GM12892 (cell line): ENCODE data around the gene SLMAP.
"Not testable (repeated sequence)": the region's sequence is repeated elsewhere in the genome, so short reads cannot be mapped to it uniquely, and the experiment has no call there.

Experiments used
- DNase-seq: peaks from one replicate; pipeline ENCODE4 v3.0.0; 2011; ENCODE audit not compliant: insufficient read length
- FAIRE-seq: peaks from 2 replicates; lab custom pipeline; 2011; peaks lifted over from hg19 to GRCh38; lab: Jason Lieb, UNC
- POLR2A ChIP-seq: IDR thresholded peaks from 2 replicates; pipeline ENCODE4 v1.6.1; 2011; ENCODE audit warnings: low read depth, low read length, control low read depth
- POLR2AphosphoS5 ChIP-seq: IDR thresholded peaks from 2 replicates; pipeline ENCODE4 v1.6.1; 2011; ENCODE audit warnings: low read depth, low read length, control low read depth
- TAF1 ChIP-seq: IDR thresholded peaks from 2 replicates; pipeline ENCODE4 v1.6.1; 2011; ENCODE audit warnings: low read depth, mild to moderate bottlenecking, control low read depth, low read length, borderline replicate concordance

The SLMAP gene

GRCh38 chr3:57876632-57877031 is 120.5 kb downstream of the SLMAP start:
- DNase-seq: no peak
- no peak for FAIRE-seq
- TF ChIP-seq POLR2A (no peak), TAF1 (no peak)

- DNase-seq (no peak), FAIRE-seq (no peak)
- TF ChIP-seq POLR2AphosphoS5: no peak
Observed at GRCh38 chr3:57877116-57877515, 121.0 kb downstream of the SLMAP start.

DNA sequence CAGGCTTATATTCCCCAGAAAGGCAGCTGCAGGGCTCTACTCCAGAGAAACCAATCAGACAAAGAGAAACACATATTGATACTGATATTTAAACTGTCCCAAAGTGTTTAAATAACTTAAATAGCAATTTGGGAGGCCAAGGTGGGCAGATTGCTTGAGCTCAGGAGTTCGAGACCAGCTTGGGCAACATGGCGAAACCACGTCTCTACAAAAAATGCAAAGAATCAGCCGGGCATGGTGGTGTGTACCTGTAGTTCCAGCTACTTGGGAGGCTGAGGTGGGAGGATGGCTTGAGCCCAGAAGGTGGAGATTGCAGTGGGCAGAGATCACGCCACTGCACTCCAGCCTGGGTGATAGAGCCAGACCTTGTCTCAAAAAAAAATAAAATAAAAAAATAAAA is 128.3 kb downstream of the SLMAP start:
- not testable (repeated sequence) for FAIRE-seq, DNase-seq

DNA sequence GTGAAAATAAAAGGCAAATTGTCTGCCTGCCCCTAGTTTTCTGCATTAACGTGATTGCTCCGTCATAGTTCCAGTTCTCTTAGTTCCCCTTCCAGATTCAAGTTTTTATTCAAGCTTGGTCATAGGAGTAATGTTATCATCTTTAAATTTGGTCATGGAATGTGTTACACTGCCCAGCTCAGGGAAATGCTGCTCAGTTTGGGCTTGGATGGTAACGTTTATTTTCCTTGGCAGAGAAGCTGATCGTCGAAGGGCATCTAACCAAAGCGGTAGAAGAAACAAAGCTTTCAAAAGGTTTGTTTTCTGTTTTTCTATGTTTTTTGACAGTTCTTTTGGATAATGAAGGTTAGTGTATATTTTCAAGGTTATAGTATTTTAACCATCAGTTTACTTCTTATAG is 133.7 kb downstream of the SLMAP start:
- no peak for DNase-seq
- TF ChIP-seq POLR2AphosphoS5 (no peak), POLR2A (no peak), TAF1 (no peak)
- no peak for FAIRE-seq

- FAIRE-seq: no peak
Observed at GRCh38 chr3:57890874-57891273, 134.8 kb downstream of the SLMAP start.

GRCh38 chr3:57892423-57892822 is 136.3 kb downstream of the SLMAP start:
- TF ChIP-seq TAF1: no peak
- no peak for TF ChIP-seq POLR2A
- no peak for TF ChIP-seq POLR2AphosphoS5
- FAIRE-seq: peak; percentile 64
- no peak for DNase-seq

More at GRCh38 chr3:57890874-57891273, 134.8 kb downstream of the SLMAP start:
- DNase-seq: no peak
- no peak for TF ChIP-seq POLR2A
- TF ChIP-seq POLR2AphosphoS5: no peak
- no peak for TF ChIP-seq TAF1

GRCh38 chr3:57893156-57893555 is 137.0 kb downstream of the SLMAP start:
- TF ChIP-seq POLR2AphosphoS5 (no peak), TAF1 (no peak), POLR2A (no peak)
- no peak for DNase-seq
- FAIRE-seq: no peak

- TF ChIP-seq TAF1: no peak
- TF ChIP-seq POLR2A: no peak
- no peak for TF ChIP-seq POLR2AphosphoS5
- no peak for FAIRE-seq
- DNase-seq: no peak
Observed at GRCh38 chr3:57893668-57894067, 137.6 kb downstream of the SLMAP start.

GRCh38 chr3:57896031-57896430 is 139.9 kb downstream of the SLMAP start:
- TF ChIP-seq POLR2A: no peak
- TF ChIP-seq POLR2AphosphoS5: no peak
- no peak for TF ChIP-seq TAF1
- FAIRE-seq (no peak), DNase-seq (no peak)

DNA sequence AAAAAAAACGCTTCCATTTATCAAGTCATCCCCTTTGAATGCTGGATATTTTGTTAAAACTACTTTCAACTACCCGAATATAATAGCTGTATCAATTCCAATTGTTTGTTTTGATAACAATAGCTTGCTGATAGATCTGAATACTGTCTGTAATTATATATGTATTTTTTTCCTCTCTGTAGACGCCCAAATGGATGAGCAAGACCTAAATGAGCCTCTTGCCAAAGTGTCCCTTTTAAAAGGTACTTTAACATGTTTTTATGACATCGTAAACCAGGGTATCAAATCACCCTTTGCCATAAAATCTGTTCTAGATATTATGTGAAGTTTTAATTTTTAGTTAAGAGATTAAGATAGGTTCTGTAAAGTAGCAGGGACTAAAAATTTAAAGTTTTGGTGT is 140.6 kb downstream of the SLMAP start:
- DNase-seq (no peak), FAIRE-seq (no peak)

DNA sequence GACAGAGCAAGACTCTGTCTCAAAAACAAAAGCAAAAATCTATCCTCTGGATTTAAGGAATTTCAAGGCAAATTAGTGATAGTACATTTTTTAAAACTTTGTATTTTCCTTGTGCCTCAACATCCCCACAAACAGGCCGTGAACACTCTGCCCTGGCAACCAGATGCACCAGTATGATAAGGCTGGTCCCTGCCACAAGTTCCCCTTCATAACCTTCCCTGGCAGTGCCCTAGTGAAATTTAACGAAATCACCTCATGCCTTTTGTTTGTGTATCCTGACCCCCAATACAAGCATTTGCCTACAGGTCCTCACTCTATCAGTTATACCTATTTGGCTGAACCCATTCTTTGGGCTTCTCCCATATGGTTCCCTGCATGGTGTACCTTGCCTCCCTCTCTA is 144.7 kb downstream of the SLMAP start:
- FAIRE-seq: no peak

More for the DNA sequence above, 140.6 kb downstream of the SLMAP start:
- no peak for TF ChIP-seq TAF1
- no peak for TF ChIP-seq POLR2A
- no peak for TF ChIP-seq POLR2AphosphoS5

GRCh38 chr3:57903124-57903890 is 147.2 kb downstream of the SLMAP start:
- TF ChIP-seq TAF1: no peak
- no peak for TF ChIP-seq POLR2AphosphoS5
- TF ChIP-seq POLR2A: no peak
- DNase-seq (no peak), FAIRE-seq (no peak)

More for the DNA sequence above, 144.7 kb downstream of the SLMAP start:
- TF ChIP-seq POLR2AphosphoS5 (no peak), POLR2A (no peak), TAF1 (no peak)
- no peak for DNase-seq
